GM10266 (cell line): ENCODE results near the gene IER5L.
"Not testable (repeated sequence)": the region's sequence is repeated elsewhere in the genome, so short reads cannot be mapped to it uniquely, and the experiment has no call there.

ENCODE experiments used
- DNase-seq: peaks from one replicate; pipeline ENCODE4 v3.0.0; 2012; ENCODE audit errors: extremely low spot score
- TF ChIP-seq, protein P1 (sequence below): IDR thresholded peaks from 2 replicates; pipeline ENCODE4 v1.5.1; 2012; ENCODE audit warnings: mild to moderate bottlenecking, low read depth; ENCODE audit not compliant: control insufficient read depth, insufficient read depth; ENCODE audit errors: missing control alignments

IER5L gene

DNA sequence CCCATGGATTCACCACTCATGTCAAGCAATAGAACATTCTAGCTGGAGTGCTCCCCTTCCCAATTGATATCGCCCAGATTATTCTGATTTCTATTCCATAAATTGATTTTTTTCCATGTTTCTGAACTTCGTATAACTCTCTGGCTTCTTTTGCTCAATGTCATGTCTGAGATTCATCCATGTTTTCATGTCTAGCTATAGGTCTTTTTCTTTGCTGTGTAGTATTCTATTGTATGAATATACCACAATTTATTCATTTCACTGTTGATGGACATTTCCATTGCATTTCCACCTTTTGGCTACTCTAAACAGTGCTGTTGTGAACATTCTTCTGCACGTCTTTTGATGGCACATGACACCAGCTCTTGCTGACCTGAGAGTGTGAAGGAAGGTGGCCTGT, 47.3 kb downstream of the IER5L start:
- TF ChIP-seq, protein P1, sequence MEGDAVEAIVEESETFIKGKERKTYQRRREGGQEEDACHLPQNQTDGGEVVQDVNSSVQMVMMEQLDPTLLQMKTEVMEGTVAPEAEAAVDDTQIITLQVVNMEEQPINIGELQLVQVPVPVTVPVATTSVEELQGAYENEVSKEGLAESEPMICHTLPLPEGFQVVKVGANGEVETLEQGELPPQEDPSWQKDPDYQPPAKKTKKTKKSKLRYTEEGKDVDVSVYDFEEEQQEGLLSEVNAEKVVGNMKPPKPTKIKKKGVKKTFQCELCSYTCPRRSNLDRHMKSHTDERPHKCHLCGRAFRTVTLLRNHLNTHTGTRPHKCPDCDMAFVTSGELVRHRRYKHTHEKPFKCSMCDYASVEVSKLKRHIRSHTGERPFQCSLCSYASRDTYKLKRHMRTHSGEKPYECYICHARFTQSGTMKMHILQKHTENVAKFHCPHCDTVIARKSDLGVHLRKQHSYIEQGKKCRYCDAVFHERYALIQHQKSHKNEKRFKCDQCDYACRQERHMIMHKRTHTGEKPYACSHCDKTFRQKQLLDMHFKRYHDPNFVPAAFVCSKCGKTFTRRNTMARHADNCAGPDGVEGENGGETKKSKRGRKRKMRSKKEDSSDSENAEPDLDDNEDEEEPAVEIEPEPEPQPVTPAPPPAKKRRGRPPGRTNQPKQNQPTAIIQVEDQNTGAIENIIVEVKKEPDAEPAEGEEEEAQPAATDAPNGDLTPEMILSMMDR, result no peak
- DNase-seq, result no peak

DNA sequence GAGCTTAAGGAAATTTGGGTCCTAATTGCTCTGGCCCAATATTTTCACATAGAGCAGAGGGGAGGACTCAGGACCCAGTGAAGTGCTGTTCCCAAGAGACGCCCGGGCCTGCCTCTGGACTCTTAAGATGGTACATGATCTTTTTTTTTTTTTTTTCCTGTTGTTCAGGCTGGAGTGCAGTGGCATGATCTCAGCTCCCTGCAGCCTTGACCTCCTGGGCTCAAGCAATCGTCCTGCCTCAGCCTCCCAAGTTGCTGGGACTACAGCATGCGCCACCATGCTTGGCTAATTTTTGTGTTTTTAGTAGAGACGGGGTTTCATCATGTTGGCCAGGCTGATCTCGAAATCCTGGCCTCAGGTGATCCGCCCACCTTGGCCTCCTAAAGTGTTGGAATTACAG, 47.8 kb downstream of the IER5L start:
- not testable (repeated sequence) for DNase-seq

DNA sequence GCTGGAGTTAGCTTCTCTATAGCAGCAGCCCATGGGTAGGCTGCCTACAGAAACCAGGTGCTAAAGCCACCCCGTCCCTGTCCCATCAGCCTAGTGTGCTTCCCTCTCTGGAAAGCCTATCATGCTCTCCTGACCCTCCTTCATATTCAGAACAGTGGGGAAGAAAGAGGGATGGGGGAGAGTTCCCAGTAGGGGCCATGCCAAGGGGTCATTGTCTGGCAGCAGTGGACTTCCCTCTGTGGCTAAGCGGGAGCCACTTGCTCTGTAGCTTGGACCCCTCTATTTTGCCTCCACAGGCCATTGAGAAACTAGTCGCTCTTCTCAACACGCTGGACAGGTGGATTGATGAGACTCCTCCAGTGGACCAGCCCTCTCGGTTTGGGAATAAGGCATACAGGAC, 49.4 kb downstream of the IER5L start:
- TF ChIP-seq, protein P1, result no peak
- no peak for DNase-seq

DNA sequence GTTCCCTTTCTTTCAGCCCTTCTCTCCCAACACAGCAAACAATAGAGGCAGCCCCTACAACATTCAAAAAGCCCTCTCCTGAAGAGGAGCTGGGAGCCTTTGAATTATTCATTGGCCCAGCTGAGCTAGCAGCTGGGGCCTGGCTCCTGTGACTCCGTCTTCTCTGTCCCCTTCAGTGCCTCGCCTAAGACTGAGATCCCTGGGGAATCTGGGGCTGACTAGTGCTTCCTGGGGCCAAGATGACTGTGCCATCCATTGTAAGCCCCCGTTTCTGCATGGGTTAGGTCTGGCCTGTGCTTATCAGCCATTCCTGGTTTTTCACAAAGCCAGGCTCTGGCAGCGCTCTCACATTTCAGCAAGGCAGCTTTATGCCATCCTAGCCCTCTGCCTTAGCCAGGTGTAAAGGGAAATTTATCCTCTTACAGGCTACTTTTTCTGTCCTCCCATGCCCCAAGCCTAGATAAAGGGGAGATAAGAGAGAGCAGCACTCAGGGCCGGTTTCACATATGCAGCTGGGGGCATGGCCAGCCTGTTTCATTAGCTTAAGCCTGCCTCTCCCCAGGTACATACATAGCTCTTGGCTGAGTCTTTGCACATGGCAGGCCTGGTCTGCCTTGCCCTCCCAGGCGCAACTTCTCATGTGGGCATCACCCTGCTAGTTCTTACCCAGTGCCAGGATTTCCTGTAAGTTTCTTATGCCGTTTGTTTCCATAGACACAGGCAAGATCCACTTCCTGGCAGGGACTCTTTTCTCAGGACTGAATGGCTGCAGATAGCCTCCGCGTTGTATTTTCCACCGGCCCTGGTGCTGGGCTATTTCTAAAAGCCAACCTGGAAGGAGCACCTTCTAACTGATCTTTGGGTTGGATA, 51.1 kb downstream of the IER5L start:
- TF ChIP-seq, protein P1, result no peak
- DNase-seq, result no peak
